ENCODE measurements around the gene ISOC1.

The ISOC1 gene

DNA sequence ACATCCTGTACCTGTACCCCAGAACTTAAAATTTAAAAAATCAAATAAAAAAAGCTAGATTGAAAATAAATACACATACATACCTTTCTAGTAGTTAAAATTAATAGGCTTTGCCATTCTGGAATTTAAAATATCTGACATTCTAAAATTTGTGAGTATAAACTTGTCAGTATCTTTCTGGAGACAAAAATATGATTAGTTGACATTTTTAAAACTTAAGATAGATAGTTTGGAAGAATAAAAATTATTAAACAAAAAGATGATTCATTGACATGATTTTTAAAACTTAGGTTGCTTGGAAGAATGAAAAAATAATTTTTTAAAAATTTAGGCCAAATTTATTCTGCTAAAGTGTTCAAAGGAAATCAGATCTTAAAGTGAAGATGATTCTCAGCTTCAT is 43.1 kb downstream of the ISOC1 start:
- no peak for DNase-seq

- no peak for DNase-seq
Observed at GRCh38 chr5:129141078-129141477, 46.5 kb downstream of the ISOC1 start.

- DNase-seq, result no peak
Observed at GRCh38 chr5:129141696-129142095, 47.1 kb downstream of the ISOC1 start.

GRCh38 chr5:129155876-129156275 is 61.3 kb downstream of the ISOC1 start:
- no peak for DNase-seq

GRCh38 chr5:129161830-129162229 is 67.3 kb downstream of the ISOC1 start:
- no peak for DNase-seq
